Measurements from ENCODE around the gene TLR4.

TLR4 gene

GRCh38 chr9:117746263-117746662 lies 42.1 kb downstream of the TLR4 start:
- DNase-seq: no peak

- no peak for DNase-seq
These were observed 43.3 kb downstream of the TLR4 start for GRCh38 chr9:117747386-117747970.

GRCh38 chr9:117750401-117750800 lies 46.2 kb downstream of the TLR4 start:
- DNase-seq: no peak

- DNase-seq: no peak
These were observed 48.7 kb downstream of the TLR4 start for GRCh38 chr9:117752894-117753293.

- DNase-seq: no peak
These were observed 53.5 kb downstream of the TLR4 start for GRCh38 chr9:117757561-117758190.

- no peak for DNase-seq
These were observed 59.1 kb downstream of the TLR4 start for GRCh38 chr9:117763314-117763713.

GRCh38 chr9:117768750-117769395 lies 64.7 kb downstream of the TLR4 start:
- DNase-seq: no peak

- DNase-seq: no peak
These were observed 66.9 kb downstream of the TLR4 start for GRCh38 chr9:117771136-117771535.

- no peak for DNase-seq
These were observed 68.8 kb downstream of the TLR4 start for GRCh38 chr9:117772960-117773359.
